ENCODE results near the gene CDH20. TPM values are rescaled to one million over a fixed set of nuclear protein-coding genes. Genes with fewer than 3 reads are reported as not detected.

The CDH20 gene
- total and polyA plus RNA-seq, 8 donors: 0.15 to 1.5 (median 0.43) TPM; not detected in 5

GRCh38 chr18:61333746-61334490, 688 bp downstream of the CDH20 start:
- no peak for DNase-seq
- intact Hi-C loops (cut with DNase I; ENCODE audit: low total_unique reads): no loop called here
- H3K9me3 ChIP-seq: no peaks in the 10 kb centered on the region
- peaks cover 0 to 16% (median 12%) of the 10 kb centered on the region in 4 donors for H3K4me1 ChIP-seq
- H3K27me3 ChIP-seq: peaks cover 0 to 49% (median 25%) of the 10 kb centered on the region in 3 donors
- no peak for TF ChIP-seq CTCF (IDR thresholded peaks at IDR 0.05)
- TF ChIP-seq POLR2AphosphoS5 (IDR thresholded peaks at IDR 0.05): no peak
- peak overlapping the region; percentile 24 to 42 (median 32) for H3K4me3 ChIP-seq
- 2 to 6% (median 3%) methylated on average over 48 to 73 of the region's 73 CpGs for WGBS, 5 donors
- no peak overlapping the region for H3K27ac ChIP-seq
- no peaks in the 10 kb centered on the region for H3K36me3 ChIP-seq

GRCh38 chr18:61334491-61334850, 1.2 kb downstream of the CDH20 start:
- 3 to 8% (median 6%) methylated on average over 13 of the region's 13 CpGs for WGBS, 5 donors
- peaks cover 0 to 49% (median 25%) of the 10 kb centered on the region in 3 donors for H3K27me3 ChIP-seq
- peaks cover 0 to 16% (median 12%) of the 10 kb centered on the region in 4 donors for H3K4me1 ChIP-seq
- no peaks in the 10 kb centered on the region for H3K36me3 ChIP-seq
- no peak overlapping the region for H3K27ac ChIP-seq
- no peaks in the 10 kb centered on the region for H3K9me3 ChIP-seq
- H3K4me3 ChIP-seq: peak overlapping the region; percentile 24 to 42 (median 32)
- intact Hi-C loops (cut with DNase I; ENCODE audit: low total_unique reads): no loop called here
- no peak for TF ChIP-seq CTCF (IDR thresholded peaks at IDR 0.05)
- TF ChIP-seq POLR2A (IDR thresholded peaks at IDR 0.05): no peak
- TF ChIP-seq POLR2AphosphoS5 (IDR thresholded peaks at IDR 0.05): no peak
- TF ChIP-seq EP300 (IDR thresholded peaks at IDR 0.05): no peak
- peak in 1 of 2 donors; percentile 16 for DNase-seq

GRCh38 chr18:61334951-61335683, 1.9 kb downstream of the CDH20 start:
- Histone ChIP-seq H3K27me3 (peaks cover 0 to 49% (median 25%) of the 10 kb centered on the region in 3 donors), H3K36me3 (no peaks in the 10 kb centered on the region), H3K4me1 (peaks cover 0 to 16% (median 12%) of the 10 kb centered on the region in 4 donors), H3K27ac (no peak overlapping the region), H3K9me3 (no peaks in the 10 kb centered on the region), H3K4me3 (no peak overlapping the region)
- 46 to 65% (median 59%) methylated on average over 10 of the region's 10 CpGs for WGBS, 5 donors
- peak in 1 of 2 donors; percentile 2 for DNase-seq
- TF ChIP-seq POLR2AphosphoS5 (IDR thresholded peaks at IDR 0.05): no peak
- intact Hi-C loops (cut with DNase I; ENCODE audit: low total_unique reads): no loop called here

GRCh38 chr18:61335684-61336555, 2.7 kb downstream of the CDH20 start:
- no peak for DNase-seq
- Histone ChIP-seq H3K27me3 (peaks cover 0 to 49% (median 25%) of the 10 kb centered on the region in 3 donors), H3K4me1 (peaks cover 0 to 16% (median 12%) of the 10 kb centered on the region in 4 donors), H3K9me3 (no peaks in the 10 kb centered on the region), H3K27ac (no peak overlapping the region), H3K36me3 (no peaks in the 10 kb centered on the region), H3K4me3 (no peak overlapping the region)
- intact Hi-C loops (cut with DNase I; ENCODE audit: low total_unique reads): no loop called here
- 43 to 57% (median 47%) methylated on average over 10 of the region's 10 CpGs for WGBS, 5 donors
- TF ChIP-seq POLR2A (IDR thresholded peaks at IDR 0.05) (no peak), POLR2AphosphoS5 (IDR thresholded peaks at IDR 0.05) (no peak), EP300 (IDR thresholded peaks at IDR 0.05) (no peak), CTCF (IDR thresholded peaks at IDR 0.05) (no peak)

Data from stomach (tissue), 9 donors.